Fibroblast of mammary gland (primary cell): Measurements from ENCODE around the gene FRRS1L.
A peak's percentile ranks its signal among the peaks of the same experiment; 100 is the strongest.

Source experiments
- DNase-seq: peaks from one replicate; pipeline ENCODE4 v3.0.0-alpha.2; 2010; ENCODE audit warnings: low read depth
- H3K4me3 ChIP-seq: 2 replicates; pipeline ENCODE4 v1.5.1; 2011; ENCODE audit warnings: low read depth, mild to moderate bottlenecking, low read length, moderate library complexity; ENCODE audit not compliant: control insufficient read depth
- CTCF ChIP-seq: conservative IDR thresholded peaks from 2 replicates; pipeline ENCODE4 v1.5.1; 2011; ENCODE audit warnings: low read depth, low read length, inconsistent platforms; ENCODE audit not compliant: control insufficient read depth, insufficient read depth

FRRS1L gene

DNA sequence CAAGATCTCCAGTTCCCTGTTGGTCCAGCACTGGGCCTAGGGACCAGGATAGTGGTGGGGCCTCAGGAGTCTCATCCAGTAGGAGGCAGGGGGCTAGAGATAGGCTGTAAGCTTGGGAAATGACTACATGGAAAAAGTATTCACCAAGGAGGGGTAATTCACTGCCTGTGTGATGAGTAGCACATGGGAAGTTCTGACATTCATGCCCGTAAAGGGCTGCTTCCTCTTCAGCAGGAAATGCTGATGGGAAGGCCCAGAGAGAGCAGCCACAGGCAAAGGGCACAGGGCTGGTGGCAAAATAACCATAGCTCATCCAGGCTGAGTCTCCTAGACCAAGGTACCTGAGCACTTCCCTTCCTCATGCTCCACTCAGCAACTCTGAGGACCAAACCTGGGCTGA is 23.1 kb upstream of the FRRS1L start:
- no peak overlapping the region for H3K4me3 ChIP-seq
- TF ChIP-seq CTCF = no peak
- DNase-seq = no peak

GRCh38 chr9:109186857-109187520 is 19.9 kb upstream of the FRRS1L start:
- TF ChIP-seq CTCF = no peak
- DNase-seq = no peak

DNA sequence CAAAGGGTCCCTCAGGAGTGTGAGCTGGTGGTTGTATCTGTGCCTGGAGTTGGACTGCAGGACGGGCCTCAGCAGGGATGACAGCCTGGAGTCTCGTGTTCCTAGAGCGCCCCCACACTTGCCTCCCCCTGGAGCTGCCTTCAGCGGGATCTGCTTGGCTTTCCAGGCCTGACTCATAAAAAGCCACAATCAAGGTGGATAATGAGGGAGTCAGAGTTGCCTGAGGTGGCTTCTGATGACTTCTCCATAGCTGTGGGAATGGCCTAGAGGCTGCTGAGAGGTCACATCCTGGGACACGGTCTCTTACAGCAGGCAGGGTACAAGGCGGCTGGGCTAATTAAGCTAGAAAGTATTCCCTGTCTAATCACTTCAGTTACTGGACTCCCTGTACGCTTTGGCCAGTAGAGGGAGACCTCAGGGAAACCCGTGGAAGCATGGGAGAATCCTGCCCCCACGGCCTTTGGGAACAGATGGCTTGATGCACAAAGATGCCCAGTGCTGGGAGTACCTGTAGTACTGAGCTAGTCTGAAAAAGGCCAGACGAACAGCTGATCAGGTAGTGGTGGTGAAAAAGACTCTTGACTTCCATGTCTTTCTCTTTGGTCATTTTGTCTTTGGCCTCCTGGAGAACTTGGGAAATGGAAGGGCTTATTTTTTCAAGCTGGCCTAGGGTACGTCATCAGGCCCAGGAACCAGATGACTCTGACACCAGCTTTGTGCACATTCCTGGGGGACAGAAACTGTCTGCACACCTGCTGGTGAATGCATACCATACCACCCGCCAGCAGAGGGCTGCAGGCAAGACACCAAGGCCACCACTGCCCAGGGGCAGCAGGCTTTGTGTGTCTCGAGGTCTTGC is 16.1 kb upstream of the FRRS1L start:
- H3K4me3 ChIP-seq = no peak overlapping the region
- peak; percentile 59 for TF ChIP-seq CTCF
- DNase-seq = peak; percentile 24

More at GRCh38 chr9:109186857-109187520, 19.9 kb upstream of the FRRS1L start:
- no peak overlapping the region for H3K4me3 ChIP-seq

DNA sequence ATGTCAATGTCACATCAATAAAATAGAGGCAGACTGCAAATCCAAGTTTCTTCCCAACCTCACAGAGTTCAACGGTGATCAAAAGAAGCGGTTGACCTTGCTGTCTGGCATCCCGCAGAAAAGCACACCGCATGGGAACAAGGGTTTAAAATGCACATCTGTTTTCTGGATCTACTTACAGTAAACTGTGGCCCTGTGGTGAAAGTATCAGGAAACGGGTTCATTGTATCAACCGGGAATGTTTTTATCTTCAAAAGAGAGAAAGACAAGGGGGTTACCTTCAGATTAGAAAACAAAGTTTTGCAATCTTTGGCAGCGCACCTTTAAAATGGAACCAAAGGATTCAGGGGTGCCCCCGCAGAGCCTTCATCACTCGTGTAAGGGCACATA is 15.5 kb upstream of the FRRS1L start:
- no peak overlapping the region for H3K4me3 ChIP-seq
- no peak for DNase-seq
- TF ChIP-seq CTCF = no peak

DNA sequence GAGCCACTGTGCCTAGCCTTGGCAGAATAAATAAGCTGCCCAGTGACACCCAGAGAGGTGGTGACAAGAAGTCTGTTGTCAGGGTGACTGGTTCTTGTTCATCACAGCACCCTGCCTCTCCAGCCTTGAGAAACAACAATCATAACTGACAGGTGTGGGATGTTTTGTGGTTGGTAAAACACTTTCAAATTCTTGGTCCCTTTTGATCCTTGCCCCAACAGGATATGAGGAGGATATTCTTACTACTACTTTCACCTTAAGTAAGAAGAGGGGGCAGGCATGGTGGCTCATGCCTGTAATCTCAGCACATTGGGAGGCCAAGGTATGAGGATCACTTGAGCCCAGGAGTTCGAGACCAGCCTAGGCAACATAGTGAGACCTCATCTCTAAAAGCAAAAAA is 14.2 kb upstream of the FRRS1L start:
- no peak overlapping the region for H3K4me3 ChIP-seq
- DNase-seq = no peak
- TF ChIP-seq CTCF = no peak

DNA sequence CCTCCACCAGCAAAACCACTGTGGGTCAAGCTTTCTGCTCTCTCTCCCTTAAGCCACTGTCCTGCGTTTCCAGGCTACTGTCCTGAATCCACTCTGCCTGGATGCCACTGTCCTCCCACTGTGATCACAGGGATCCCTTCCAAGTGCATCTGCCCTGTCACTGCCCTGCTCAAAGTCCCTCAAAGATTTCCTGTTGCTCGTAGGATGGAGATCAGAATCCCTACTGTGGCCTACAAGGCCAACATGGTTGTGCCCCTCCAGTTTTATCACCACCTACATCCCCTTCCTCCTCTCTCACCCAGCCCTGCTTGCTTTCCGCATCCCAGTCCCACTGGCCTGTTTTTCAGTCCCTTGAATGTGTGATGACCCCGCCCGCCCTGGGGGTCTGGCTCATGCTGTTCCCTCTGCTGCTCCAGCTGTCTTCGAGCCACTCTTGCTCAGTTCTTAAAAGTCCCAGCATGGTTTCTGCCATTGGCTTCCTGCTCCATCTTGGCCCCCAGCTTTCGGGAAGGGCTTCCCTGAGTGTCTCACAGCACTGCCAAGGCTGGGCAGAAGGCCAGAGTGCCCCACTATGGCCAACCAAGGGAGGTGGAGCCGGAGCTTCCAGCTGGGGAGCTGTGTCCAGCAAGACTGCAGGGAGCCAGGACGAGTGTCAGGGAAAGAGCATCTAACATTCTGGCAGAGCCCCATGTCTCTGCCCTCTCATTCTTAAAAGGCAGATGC is 12.9 kb upstream of the FRRS1L start:
- DNase-seq = no peak
- no peak for TF ChIP-seq CTCF
- no peak overlapping the region for H3K4me3 ChIP-seq
